CD4-positive, CD25-positive, alpha-beta regulatory T cell (primary cell): Measurements from ENCODE around the gene PCA3. TPM values are rescaled to one million over a fixed set of nuclear protein-coding genes. Genes with fewer than 3 reads are reported as not detected.

Experiments
- ATAC-seq, 2 donors: fragments of 150-1000 bp; cut with Tn5 transposase; one replicate each; pipeline ENCODE4 v1.10.0; 2021; ENCODE audit warnings: low read depth in 2 of 2, moderate number of reproducible peaks in 2 of 2, moderate library complexity in 1 of 2
- DNase-seq, 3 donors: peaks; one replicate each; pipeline versions ENCODE4 v3.0.0 to v3.0.0-alpha.2; 2012 to 2022; ENCODE audit warnings: mixed read lengths in 1 of 3
- H3K27ac ChIP-seq: one replicate; pipeline ENCODE4 v1.7.0; 2013; ENCODE audit warnings: mild to moderate bottlenecking, low read length; ENCODE audit not compliant: insufficient read depth, poor library complexity, severe bottlenecking
- H3K27me3 ChIP-seq: one replicate; pipeline ENCODE4 v1.7.0; 2013; ENCODE audit warnings: low read length; ENCODE audit not compliant: control insufficient read depth, insufficient read depth
- H3K36me3 ChIP-seq: one replicate; pipeline ENCODE4 v1.7.0; 2013; ENCODE audit warnings: mild to moderate bottlenecking, low read length, moderate library complexity; ENCODE audit not compliant: control insufficient read depth, insufficient read depth
- H3K4me1 ChIP-seq: 2 replicates; pipeline ENCODE4 v1.7.0; 2013; ENCODE audit warnings: mild to moderate bottlenecking, low read length; ENCODE audit not compliant: insufficient read depth, control insufficient read depth, poor library complexity, severe bottlenecking
- H3K4me3 ChIP-seq: one replicate; pipeline ENCODE4 v1.7.0; 2013; ENCODE audit warnings: low read depth, mild to moderate bottlenecking, low read length, moderate library complexity
- H3K9me3 ChIP-seq, 2 experiments: 1 replicate in 1 of 2; 2 replicates in 1 of 2; pipeline ENCODE4 v1.7.0; 2013; ENCODE audit warnings: low read length in 2 of 2, mild to moderate bottlenecking in 1 of 2, moderate library complexity in 1 of 2; ENCODE audit not compliant: control insufficient read depth in 2 of 2
- H3K27ac Mint-ChIP-seq, 3 donors: one replicate each; pipeline ENCODE4 v1.8.0; 2020 to 2022; ENCODE audit warnings: mild to moderate bottlenecking in 3 of 3, mixed read lengths in 3 of 3, moderate library complexity in 2 of 3
- H3K27me3 Mint-ChIP-seq: one replicate; pipeline ENCODE4 v1.8.0; 2022; ENCODE audit warnings: mild to moderate bottlenecking, mixed read lengths
- H3K36me3 Mint-ChIP-seq: one replicate; pipeline ENCODE4 v1.8.0; 2020; ENCODE audit warnings: mixed read lengths
- H3K4me1 Mint-ChIP-seq, 4 donors: one replicate each; pipeline ENCODE4 v1.8.0; 2020 to 2022; ENCODE audit warnings: mixed read lengths in 4 of 4, mild to moderate bottlenecking in 1 of 4
- H3K4me3 Mint-ChIP-seq, 4 donors: one replicate each; pipeline ENCODE4 v1.8.0; 2020 to 2022; ENCODE audit warnings: mild to moderate bottlenecking in 4 of 4, mixed read lengths in 4 of 4, moderate library complexity in 3 of 4
- H3K9me3 Mint-ChIP-seq, 7 donors: one replicate each; pipeline ENCODE4 v1.8.0; 2020 to 2022; ENCODE audit warnings: mixed read lengths in 7 of 7, mild to moderate bottlenecking in 3 of 7, moderate library complexity in 2 of 7
- polyA plus RNA-seq, 4 donors: library from polyadenylated mRNA; unstranded; fragments of 300-500 nt; fragmentation: Illumina TruSeq; gene quantifications; one replicate each; pipeline ENCODE4 v1.2.3, GENCODE V29; 2021
- total RNA-seq: library from RNA; stranded (reverse); gene quantifications from one replicate; pipeline ENCODE4 v1.2.3, GENCODE V29; 2022

Gene PCA3
- total and polyA plus RNA-seq, 5 donors from 2014 or later: not detected

DNA sequence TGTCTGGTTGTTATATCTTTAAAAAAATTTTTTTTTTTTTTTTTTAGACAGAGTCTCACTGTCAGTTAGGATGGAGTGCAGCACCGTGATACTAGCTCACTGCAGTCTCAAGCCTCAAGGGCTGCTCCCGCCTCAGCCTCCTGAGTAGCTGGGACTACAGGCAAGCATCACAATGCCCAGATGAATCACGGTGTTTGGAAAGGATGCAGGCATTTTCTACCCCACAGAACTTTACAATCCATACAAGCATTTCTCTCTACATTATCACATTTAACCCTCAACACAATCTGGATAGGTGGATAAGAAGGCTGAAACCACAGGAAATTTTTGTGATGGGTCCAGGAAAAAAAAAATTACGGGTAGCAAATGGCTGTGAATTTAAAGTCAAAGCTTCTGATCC, 5.8 kb upstream of the PCA3 start:
- H3K9me3 Mint-ChIP-seq: no peaks in the 10 kb centered on the region
- H3K4me3 ChIP-seq: no peak overlapping the region
- H3K27me3 Mint-ChIP-seq: peaks cover 14% of the 10 kb centered on the region
- H3K9me3 ChIP-seq: no peaks in the 10 kb centered on the region
- H3K4me1 ChIP-seq: no peaks in the 10 kb centered on the region
- ATAC-seq (no peak), DNase-seq (no peak)
- H3K4me3 Mint-ChIP-seq: no peak overlapping the region
- no peak overlapping the region for H3K27ac ChIP-seq
- no peaks in the 10 kb centered on the region for H3K4me1 Mint-ChIP-seq
- H3K27me3 ChIP-seq: no peaks in the 10 kb centered on the region
- no peaks in the 10 kb centered on the region for H3K36me3 Mint-ChIP-seq
- no peaks in the 10 kb centered on the region for H3K36me3 ChIP-seq
- no peak overlapping the region for H3K27ac Mint-ChIP-seq

DNA sequence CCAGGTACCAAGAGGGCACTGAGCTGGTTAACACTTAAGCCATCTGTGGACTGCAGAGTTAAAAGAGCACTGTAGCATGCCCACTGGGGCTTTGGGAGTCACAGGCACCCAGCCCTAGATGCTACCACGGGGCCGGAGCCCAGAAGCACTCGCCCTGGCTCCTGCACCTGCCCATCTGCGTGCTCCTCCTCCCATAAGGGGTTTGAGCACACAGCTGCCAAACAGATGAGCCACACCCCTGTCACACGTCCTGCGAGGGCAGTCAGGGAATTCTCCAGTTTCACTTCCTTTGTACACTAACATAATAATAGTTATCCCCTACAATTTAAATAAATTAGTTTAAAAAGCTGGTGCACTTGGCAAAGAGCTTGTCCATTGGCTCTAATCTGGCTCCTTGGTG, 4.5 kb upstream of the PCA3 start:
- Histone ChIP-seq H3K4me1 (no peaks in the 10 kb centered on the region), H3K27me3 (no peaks in the 10 kb centered on the region), H3K36me3 (no peaks in the 10 kb centered on the region), H3K4me3 (no peak overlapping the region), H3K27ac (no peak overlapping the region), H3K9me3 (no peaks in the 10 kb centered on the region)
- H3K27ac Mint-ChIP-seq: no peak overlapping the region
- ATAC-seq: no peak
- no peaks in the 10 kb centered on the region for H3K9me3 Mint-ChIP-seq
- H3K36me3 Mint-ChIP-seq: no peaks in the 10 kb centered on the region
- no peaks in the 10 kb centered on the region for H3K4me1 Mint-ChIP-seq
- peaks cover 14% of the 10 kb centered on the region for H3K27me3 Mint-ChIP-seq
- H3K4me3 Mint-ChIP-seq: no peak overlapping the region
- DNase-seq: no peak

DNA sequence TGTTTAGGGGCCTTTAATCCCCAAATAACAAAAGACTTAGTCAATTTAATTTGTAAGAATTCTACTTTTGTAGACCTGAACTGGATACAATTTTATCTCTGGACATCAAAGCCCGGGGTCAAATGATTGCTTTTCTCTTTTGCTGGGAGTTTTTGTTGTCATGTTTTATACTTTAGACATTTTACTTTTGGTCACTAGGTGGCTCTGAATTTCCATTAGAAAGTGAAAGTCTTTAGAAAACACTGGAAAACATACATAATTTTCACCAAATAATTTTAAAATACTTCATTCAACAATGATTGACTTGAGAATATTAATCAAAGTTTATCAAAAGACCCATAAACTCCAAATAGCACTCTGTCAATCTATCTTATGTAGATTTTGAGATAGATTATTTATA, 2.8 kb upstream of the PCA3 start:
- no peaks in the 10 kb centered on the region for H3K27me3 ChIP-seq
- H3K4me1 ChIP-seq: no peaks in the 10 kb centered on the region
- Mint-ChIP-seq H3K9me3 (peaks cover 0 to 2% (median 0%) of the 10 kb centered on the region in 7 donors), H3K4me3 (no peak overlapping the region), H3K27ac (no peak overlapping the region), H3K27me3 (peaks cover 15% of the 10 kb centered on the region), H3K4me1 (no peaks in the 10 kb centered on the region), H3K36me3 (no peaks in the 10 kb centered on the region)
- H3K27ac ChIP-seq: no peak overlapping the region
- ATAC-seq (no peak), DNase-seq (no peak)
- H3K36me3 ChIP-seq: no peaks in the 10 kb centered on the region
- H3K9me3 ChIP-seq: no peaks in the 10 kb centered on the region
- no peak overlapping the region for H3K4me3 ChIP-seq

DNA sequence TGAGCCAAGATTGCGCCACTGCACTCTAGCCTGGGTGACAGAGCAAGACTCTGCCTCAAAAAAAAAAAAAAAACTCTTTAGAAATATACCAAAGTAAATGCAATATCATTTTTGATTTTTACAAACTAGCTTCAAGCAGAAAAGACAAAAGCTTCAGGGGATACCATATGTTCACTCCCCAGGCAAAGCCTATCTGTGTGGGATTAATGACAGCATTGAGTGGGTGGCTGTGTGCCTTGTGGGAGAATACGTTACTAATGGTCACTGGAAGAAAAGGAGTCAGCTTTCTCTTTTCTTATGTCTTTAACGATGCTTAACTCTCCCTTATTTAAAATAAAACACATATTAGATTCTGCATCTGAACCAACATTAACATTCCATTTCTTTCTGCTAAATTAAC, 1.9 kb downstream of the PCA3 start:
- no peak overlapping the region for H3K27ac Mint-ChIP-seq
- DNase-seq (no peak), ATAC-seq (no peak)
- peaks cover 15% of the 10 kb centered on the region for H3K27me3 Mint-ChIP-seq
- Histone ChIP-seq H3K4me1 (no peaks in the 10 kb centered on the region), H3K36me3 (no peaks in the 10 kb centered on the region), H3K4me3 (no peak overlapping the region), H3K9me3 (no peaks in the 10 kb centered on the region), H3K27me3 (no peaks in the 10 kb centered on the region), H3K27ac (no peak overlapping the region)
- peaks cover 0 to 2% (median 0%) of the 10 kb centered on the region in 7 donors for H3K9me3 Mint-ChIP-seq
- no peaks in the 10 kb centered on the region for H3K36me3 Mint-ChIP-seq
- H3K4me3 Mint-ChIP-seq: no peak overlapping the region
- H3K4me1 Mint-ChIP-seq: no peaks in the 10 kb centered on the region

DNA sequence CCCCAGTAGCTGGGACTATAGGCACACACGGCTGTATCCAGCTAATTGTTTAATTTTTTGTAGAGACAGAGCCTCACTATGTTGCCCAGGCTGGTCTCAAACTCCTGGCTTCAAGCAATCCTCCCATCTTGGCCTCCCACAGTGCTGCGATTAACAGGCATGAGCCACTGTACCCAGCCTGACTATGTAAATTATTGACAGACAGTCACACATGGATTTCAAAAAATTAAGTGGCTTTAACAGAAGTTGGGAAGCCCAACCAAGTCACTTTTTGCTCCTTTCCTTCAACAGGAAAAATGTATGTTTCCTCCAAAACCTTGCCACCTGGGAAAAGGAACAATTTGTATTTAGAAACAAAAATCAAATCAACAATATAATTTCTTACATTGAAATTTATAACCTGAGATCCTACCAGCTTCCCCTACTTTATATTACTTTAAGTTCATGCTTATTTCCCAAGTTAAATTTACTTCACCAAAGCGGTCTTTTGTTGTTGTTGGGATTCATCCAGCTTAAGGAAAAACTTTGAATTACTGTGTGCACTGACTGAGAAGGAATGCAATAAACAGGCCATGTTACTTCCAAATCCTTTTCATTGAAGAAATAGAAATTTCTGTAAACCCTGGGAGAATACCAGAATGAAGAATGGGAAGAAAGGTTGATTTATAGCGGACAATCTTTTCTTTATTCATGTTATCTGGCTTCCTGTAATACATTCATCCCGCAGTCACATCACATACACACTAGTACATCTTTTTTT, 8.6 kb downstream of the PCA3 start:
- Histone ChIP-seq H3K27me3 (peaks cover 3% of the 10 kb centered on the region), H3K4me3 (no peak overlapping the region), H3K36me3 (no peaks in the 10 kb centered on the region), H3K4me1 (no peaks in the 10 kb centered on the region), H3K9me3 (no peaks in the 10 kb centered on the region), H3K27ac (no peak overlapping the region)
- Mint-ChIP-seq H3K4me1 (no peaks in the 10 kb centered on the region), H3K9me3 (no peaks in the 10 kb centered on the region), H3K27ac (no peak overlapping the region), H3K36me3 (no peaks in the 10 kb centered on the region), H3K4me3 (no peak overlapping the region), H3K27me3 (no peaks in the 10 kb centered on the region)
- ATAC-seq (no peak), DNase-seq (no peak)

DNA sequence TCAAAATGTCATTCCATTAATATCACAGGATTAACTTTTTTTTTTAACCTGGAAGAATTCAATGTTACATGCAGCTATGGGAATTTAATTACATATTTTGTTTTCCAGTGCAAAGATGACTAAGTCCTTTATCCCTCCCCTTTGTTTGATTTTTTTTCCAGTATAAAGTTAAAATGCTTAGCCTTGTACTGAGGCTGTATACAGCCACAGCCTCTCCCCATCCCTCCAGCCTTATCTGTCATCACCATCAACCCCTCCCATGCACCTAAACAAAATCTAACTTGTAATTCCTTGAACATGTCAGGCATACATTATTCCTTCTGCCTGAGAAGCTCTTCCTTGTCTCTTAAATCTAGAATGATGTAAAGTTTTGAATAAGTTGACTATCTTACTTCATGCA, 20.6 kb downstream of the PCA3 start:
- no peaks in the 10 kb centered on the region for H3K36me3 Mint-ChIP-seq

DNA sequence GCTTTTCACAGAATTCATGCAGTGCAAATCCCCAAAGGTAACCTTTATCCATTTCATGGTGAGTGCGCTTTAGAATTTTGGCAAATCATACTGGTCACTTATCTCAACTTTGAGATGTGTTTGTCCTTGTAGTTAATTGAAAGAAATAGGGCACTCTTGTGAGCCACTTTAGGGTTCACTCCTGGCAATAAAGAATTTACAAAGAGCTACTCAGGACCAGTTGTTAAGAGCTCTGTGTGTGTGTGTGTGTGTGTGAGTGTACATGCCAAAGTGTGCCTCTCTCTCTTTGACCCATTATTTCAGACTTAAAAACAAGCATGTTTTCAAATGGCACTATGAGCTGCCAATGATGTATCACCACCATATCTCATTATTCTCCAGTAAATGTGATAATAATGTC, 21.3 kb downstream of the PCA3 start:
- Mint-ChIP-seq H3K27me3 (peaks cover 4% of the 10 kb centered on the region), H3K36me3 (no peaks in the 10 kb centered on the region), H3K4me3 (no peak overlapping the region), H3K27ac (no peak overlapping the region), H3K4me1 (no peaks in the 10 kb centered on the region), H3K9me3 (peaks cover 0 to 3% (median 0%) of the 10 kb centered on the region in 7 donors)
- Histone ChIP-seq H3K36me3 (no peaks in the 10 kb centered on the region), H3K4me1 (no peaks in the 10 kb centered on the region), H3K9me3 (no peaks in the 10 kb centered on the region), H3K27me3 (no peaks in the 10 kb centered on the region), H3K4me3 (no peak overlapping the region), H3K27ac (no peak overlapping the region)
- DNase-seq (no peak), ATAC-seq (no peak)

More for the DNA sequence above, 20.6 kb downstream of the PCA3 start:
- Histone ChIP-seq H3K27me3 (no peaks in the 10 kb centered on the region), H3K36me3 (no peaks in the 10 kb centered on the region), H3K4me1 (no peaks in the 10 kb centered on the region), H3K9me3 (no peaks in the 10 kb centered on the region), H3K4me3 (no peak overlapping the region), H3K27ac (no peak overlapping the region)
- ATAC-seq: no peak
- Mint-ChIP-seq H3K27me3 (peaks cover 4% of the 10 kb centered on the region), H3K27ac (no peak overlapping the region), H3K4me1 (no peaks in the 10 kb centered on the region), H3K9me3 (peaks cover 0 to 2% (median 0%) of the 10 kb centered on the region in 7 donors), H3K4me3 (no peak overlapping the region)
- DNase-seq: no peak

DNA sequence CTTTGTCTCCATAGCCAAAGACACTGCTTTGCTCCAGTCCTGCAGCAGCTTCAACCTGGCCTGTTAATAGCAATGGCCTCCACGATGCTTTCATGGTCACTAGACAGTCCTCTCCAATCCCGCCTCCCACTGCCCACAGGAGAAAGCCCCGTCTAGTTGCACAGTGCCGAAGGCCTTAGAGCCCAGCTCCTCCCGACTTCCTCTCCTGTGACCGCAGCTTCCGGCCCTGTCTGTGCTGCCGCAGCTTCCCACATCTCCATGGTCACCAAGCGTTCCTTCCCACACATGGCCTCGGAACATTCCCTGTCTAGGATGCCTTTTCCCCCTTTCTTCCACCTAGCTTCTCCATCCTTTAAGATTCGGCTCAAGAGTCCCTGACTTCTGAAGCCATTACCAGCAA, 23.4 kb downstream of the PCA3 start:
- H3K4me3 ChIP-seq: no peak overlapping the region
- Mint-ChIP-seq H3K4me3 (no peak overlapping the region), H3K4me1 (no peaks in the 10 kb centered on the region), H3K9me3 (peaks cover 0 to 4% (median 0%) of the 10 kb centered on the region in 7 donors), H3K27me3 (no peaks in the 10 kb centered on the region), H3K36me3 (no peaks in the 10 kb centered on the region), H3K27ac (no peak overlapping the region)
- H3K27me3 ChIP-seq: no peaks in the 10 kb centered on the region
- ATAC-seq (no peak), DNase-seq (no peak)
- no peak overlapping the region for H3K27ac ChIP-seq
- H3K4me1 ChIP-seq: no peaks in the 10 kb centered on the region
- no peaks in the 10 kb centered on the region for H3K36me3 ChIP-seq
- no peaks in the 10 kb centered on the region for H3K9me3 ChIP-seq
